ENCODE results near the gene GRM7.
A peak's percentile ranks its signal among the peaks of the same experiment; 100 is the strongest.

Gene GRM7

GRCh38 chr3:7062714-7063113 lies 201.8 kb downstream of the GRM7 start:
- no peak for DNase-seq
- Histone ChIP-seq H3K27me3 (ENCODE audit: insufficient read depth, low read depth, severe bottlenecking) (no peaks in the 10 kb centered on the region), H3K4me3 (ENCODE audit: low read depth, low read length) (no peak overlapping the region), H3K36me3 (no peaks in the 10 kb centered on the region), H3K9me3 (ENCODE audit: severe bottlenecking) (peaks cover 6% of the 10 kb centered on the region), H3K27ac (peak overlapping the region; percentile 50)
- no peak for TF ChIP-seq CTCF (IDR thresholded peaks at IDR 0.05; ENCODE audit: low read depth, low read length)

GRCh38 chr3:7070461-7070860 lies 209.5 kb downstream of the GRM7 start:
- Histone ChIP-seq H3K36me3 (no peaks in the 10 kb centered on the region), H3K9me3 (ENCODE audit: severe bottlenecking) (peaks cover under 1% of the 10 kb centered on the region), H3K4me3 (ENCODE audit: low read depth, low read length) (no peak overlapping the region), H3K27ac (no peak overlapping the region), H3K27me3 (ENCODE audit: insufficient read depth, low read depth, severe bottlenecking) (no peaks in the 10 kb centered on the region)
- TF ChIP-seq CTCF (IDR thresholded peaks at IDR 0.05; ENCODE audit: low read depth, low read length): no peak
- DNase-seq: no peak

DNA sequence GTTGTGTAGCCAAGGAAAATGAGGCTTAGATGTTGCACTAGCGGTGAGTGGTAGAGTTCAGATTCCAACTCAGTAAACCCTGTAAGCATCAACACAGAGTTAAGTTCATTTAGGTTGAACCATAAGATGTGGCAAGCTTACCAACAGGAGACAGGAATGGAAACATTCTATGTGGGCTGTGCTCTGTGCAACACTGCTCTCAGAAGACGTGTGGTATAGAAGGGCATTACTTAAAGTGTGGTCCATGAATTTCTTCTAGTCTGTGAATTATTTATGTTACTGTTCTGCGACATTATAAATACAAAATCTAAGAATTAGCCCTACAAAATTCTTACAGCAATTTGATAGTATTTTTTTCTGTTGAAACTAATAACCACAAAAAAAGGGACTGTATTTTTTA lies 213.3 kb downstream of the GRM7 start:
- no peak for DNase-seq
- no peak for TF ChIP-seq CTCF (IDR thresholded peaks at IDR 0.05; ENCODE audit: low read depth, low read length)
- Histone ChIP-seq H3K9me3 (ENCODE audit: severe bottlenecking) (no peaks in the 10 kb centered on the region), H3K36me3 (no peaks in the 10 kb centered on the region), H3K27me3 (ENCODE audit: insufficient read depth, low read depth, severe bottlenecking) (no peaks in the 10 kb centered on the region), H3K4me3 (ENCODE audit: low read depth, low read length) (no peak overlapping the region), H3K27ac (no peak overlapping the region)

GRCh38 chr3:7075117-7075516 lies 214.2 kb downstream of the GRM7 start:
- Histone ChIP-seq H3K27ac (no peak overlapping the region), H3K36me3 (no peaks in the 10 kb centered on the region), H3K4me3 (ENCODE audit: low read depth, low read length) (no peak overlapping the region), H3K27me3 (ENCODE audit: insufficient read depth, low read depth, severe bottlenecking) (no peaks in the 10 kb centered on the region), H3K9me3 (ENCODE audit: severe bottlenecking) (no peaks in the 10 kb centered on the region)
- no peak for TF ChIP-seq CTCF (IDR thresholded peaks at IDR 0.05; ENCODE audit: low read depth, low read length)
- no peak for DNase-seq

GRCh38 chr3:7075901-7076300 lies 215.0 kb downstream of the GRM7 start:
- Histone ChIP-seq H3K36me3 (no peaks in the 10 kb centered on the region), H3K27ac (no peak overlapping the region), H3K9me3 (ENCODE audit: severe bottlenecking) (no peaks in the 10 kb centered on the region), H3K27me3 (ENCODE audit: insufficient read depth, low read depth, severe bottlenecking) (no peaks in the 10 kb centered on the region), H3K4me3 (ENCODE audit: low read depth, low read length) (no peak overlapping the region)
- 0 out of 2 replicates have a peak, but pooled peaks have one; percentile 6 for TF ChIP-seq CTCF (IDR thresholded peaks at IDR 0.05; ENCODE audit: low read depth, low read length)
- no peak for DNase-seq

GRCh38 chr3:7082244-7082643 lies 221.3 kb downstream of the GRM7 start:
- Histone ChIP-seq H3K27ac (no peak overlapping the region), H3K9me3 (ENCODE audit: severe bottlenecking) (no peaks in the 10 kb centered on the region), H3K36me3 (no peaks in the 10 kb centered on the region), H3K27me3 (ENCODE audit: insufficient read depth, low read depth, severe bottlenecking) (no peaks in the 10 kb centered on the region), H3K4me3 (ENCODE audit: low read depth, low read length) (no peak overlapping the region)
- TF ChIP-seq CTCF (IDR thresholded peaks at IDR 0.05; ENCODE audit: low read depth, low read length): no peak
- no peak for DNase-seq
